GM10847 (cell line): ENCODE measurements around the gene DACT1.

Source experiments
- POLR2A ChIP-seq: IDR thresholded peaks from 2 replicates; pipeline ENCODE4 v1.6.1; 2011; ENCODE audit not compliant: insufficient read length; ENCODE audit errors: extremely low read depth

DACT1 gene

GRCh38 chr14:58628406-58628805, 9.4 kb upstream of the DACT1 start:
- no peak for TF ChIP-seq POLR2A

- no peak for TF ChIP-seq POLR2A
Observed at GRCh38 chr14:58629281-58629680, 8.5 kb upstream of the DACT1 start.

- TF ChIP-seq POLR2A: no peak
Observed at GRCh38 chr14:58631732-58632131, 6.0 kb upstream of the DACT1 start.

GRCh38 chr14:58633831-58634230, 3.9 kb upstream of the DACT1 start:
- TF ChIP-seq POLR2A: no peak

GRCh38 chr14:58634406-58635090, 3.2 kb upstream of the DACT1 start:
- no peak for TF ChIP-seq POLR2A

GRCh38 chr14:58635091-58635830, 2.5 kb upstream of the DACT1 start:
- no peak for TF ChIP-seq POLR2A

- no peak for TF ChIP-seq POLR2A
Observed at GRCh38 chr14:58636129-58636528, 1.6 kb upstream of the DACT1 start.

GRCh38 chr14:58637040-58637390, 747 bp upstream of the DACT1 start:
- no peak for TF ChIP-seq POLR2A

- no peak for TF ChIP-seq POLR2A
Observed at GRCh38 chr14:58638231-58639197, 752 bp downstream of the DACT1 start.

GRCh38 chr14:58639198-58639565, 1.4 kb downstream of the DACT1 start:
- TF ChIP-seq POLR2A: no peak

GRCh38 chr14:58639842-58640484, 2.2 kb downstream of the DACT1 start:
- TF ChIP-seq POLR2A: no peak

GRCh38 chr14:58640959-58641358, 3.2 kb downstream of the DACT1 start:
- TF ChIP-seq POLR2A: no peak

- no peak for TF ChIP-seq POLR2A
Observed at GRCh38 chr14:58641509-58641908, 3.7 kb downstream of the DACT1 start.

GRCh38 chr14:58643366-58643765, 5.6 kb downstream of the DACT1 start:
- TF ChIP-seq POLR2A: no peak

GRCh38 chr14:58645641-58646040, 7.9 kb downstream of the DACT1 start:
- TF ChIP-seq POLR2A: no peak
